Measurements from ENCODE around the gene ABCG1.

The ABCG1 gene

DNA sequence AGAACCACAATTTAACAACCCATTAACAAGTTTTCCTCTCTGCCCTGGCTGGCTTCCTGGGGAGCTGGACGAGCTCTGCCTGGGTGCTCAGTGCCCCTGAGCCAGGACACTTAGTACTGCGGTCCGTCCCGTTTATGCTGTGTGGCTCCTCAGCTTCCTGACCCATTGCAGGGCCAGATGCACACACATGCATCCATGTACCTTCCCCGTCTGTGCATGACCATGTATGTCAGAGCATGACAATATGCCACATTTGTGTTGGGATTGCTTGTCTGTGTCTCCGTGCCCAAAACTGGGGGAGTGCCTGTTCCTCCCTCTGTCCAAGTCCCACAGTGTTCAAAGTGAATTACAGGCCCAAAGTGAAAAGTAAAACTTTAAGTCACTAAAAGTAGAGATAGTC is 106.0 kb downstream of the ABCG1 start (continued):
- TF ChIP-seq, protein P1, sequence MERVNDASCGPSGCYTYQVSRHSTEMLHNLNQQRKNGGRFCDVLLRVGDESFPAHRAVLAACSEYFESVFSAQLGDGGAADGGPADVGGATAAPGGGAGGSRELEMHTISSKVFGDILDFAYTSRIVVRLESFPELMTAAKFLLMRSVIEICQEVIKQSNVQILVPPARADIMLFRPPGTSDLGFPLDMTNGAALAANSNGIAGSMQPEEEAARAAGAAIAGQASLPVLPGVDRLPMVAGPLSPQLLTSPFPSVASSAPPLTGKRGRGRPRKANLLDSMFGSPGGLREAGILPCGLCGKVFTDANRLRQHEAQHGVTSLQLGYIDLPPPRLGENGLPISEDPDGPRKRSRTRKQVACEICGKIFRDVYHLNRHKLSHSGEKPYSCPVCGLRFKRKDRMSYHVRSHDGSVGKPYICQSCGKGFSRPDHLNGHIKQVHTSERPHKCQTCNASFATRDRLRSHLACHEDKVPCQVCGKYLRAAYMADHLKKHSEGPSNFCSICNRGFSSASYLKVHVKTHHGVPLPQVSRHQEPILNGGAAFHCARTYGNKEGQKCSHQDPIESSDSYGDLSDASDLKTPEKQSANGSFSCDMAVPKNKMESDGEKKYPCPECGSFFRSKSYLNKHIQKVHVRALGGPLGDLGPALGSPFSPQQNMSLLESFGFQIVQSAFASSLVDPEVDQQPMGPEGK (CRISPR knock-in tag; IDR thresholded peaks at IDR 0.05; ENCODE audit: borderline replicate concordance), result no peak
- TF ChIP-seq ARNTL (CRISPR knock-in tag; IDR thresholded peaks at IDR 0.05; ENCODE audit: borderline replicate concordance, low read depth) (no peak), GLIS3 (CRISPR knock-in tag; IDR thresholded peaks at IDR 0.05) (no peak), ZFP30 (CRISPR knock-in tag; IDR thresholded peaks at IDR 0.05) (no peak), CSDC2 (CRISPR knock-in tag; IDR thresholded peaks at IDR 0.05) (no peak), BACH2 (CRISPR knock-in tag; IDR thresholded peaks at IDR 0.05; ENCODE audit: borderline replicate concordance) (no peak), ISL1 (CRISPR knock-in tag; IDR thresholded peaks at IDR 0.05) (no peak), TCF4 (CRISPR knock-in tag; IDR thresholded peaks at IDR 0.05; ENCODE audit: borderline replicate concordance) (no peak), SNAI2 (CRISPR knock-in tag; IDR thresholded peaks at IDR 0.05) (no peak), ESRRG (CRISPR knock-in tag; IDR thresholded peaks at IDR 0.05) (no peak), OSR1 (CRISPR knock-in tag; IDR thresholded peaks at IDR 0.05) (no peak)
- TF ChIP-seq, protein P2, sequence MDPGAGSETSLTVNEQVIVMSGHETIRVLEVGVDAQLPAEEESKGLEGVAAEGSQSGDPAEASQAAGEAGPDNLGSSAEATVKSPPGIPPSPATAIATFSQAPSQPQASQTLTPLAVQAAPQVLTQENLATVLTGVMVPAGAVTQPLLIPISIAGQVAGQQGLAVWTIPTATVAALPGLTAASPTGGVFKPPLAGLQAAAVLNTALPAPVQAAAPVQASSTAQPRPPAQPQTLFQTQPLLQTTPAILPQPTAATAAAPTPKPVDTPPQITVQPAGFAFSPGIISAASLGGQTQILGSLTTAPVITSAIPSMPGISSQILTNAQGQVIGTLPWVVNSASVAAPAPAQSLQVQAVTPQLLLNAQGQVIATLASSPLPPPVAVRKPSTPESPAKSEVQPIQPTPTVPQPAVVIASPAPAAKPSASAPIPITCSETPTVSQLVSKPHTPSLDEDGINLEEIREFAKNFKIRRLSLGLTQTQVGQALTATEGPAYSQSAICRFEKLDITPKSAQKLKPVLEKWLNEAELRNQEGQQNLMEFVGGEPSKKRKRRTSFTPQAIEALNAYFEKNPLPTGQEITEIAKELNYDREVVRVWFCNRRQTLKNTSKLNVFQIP (CRISPR knock-in tag; IDR thresholded peaks at IDR 0.05; ENCODE audit: borderline replicate concordance, low read depth), result no peak

DNA sequence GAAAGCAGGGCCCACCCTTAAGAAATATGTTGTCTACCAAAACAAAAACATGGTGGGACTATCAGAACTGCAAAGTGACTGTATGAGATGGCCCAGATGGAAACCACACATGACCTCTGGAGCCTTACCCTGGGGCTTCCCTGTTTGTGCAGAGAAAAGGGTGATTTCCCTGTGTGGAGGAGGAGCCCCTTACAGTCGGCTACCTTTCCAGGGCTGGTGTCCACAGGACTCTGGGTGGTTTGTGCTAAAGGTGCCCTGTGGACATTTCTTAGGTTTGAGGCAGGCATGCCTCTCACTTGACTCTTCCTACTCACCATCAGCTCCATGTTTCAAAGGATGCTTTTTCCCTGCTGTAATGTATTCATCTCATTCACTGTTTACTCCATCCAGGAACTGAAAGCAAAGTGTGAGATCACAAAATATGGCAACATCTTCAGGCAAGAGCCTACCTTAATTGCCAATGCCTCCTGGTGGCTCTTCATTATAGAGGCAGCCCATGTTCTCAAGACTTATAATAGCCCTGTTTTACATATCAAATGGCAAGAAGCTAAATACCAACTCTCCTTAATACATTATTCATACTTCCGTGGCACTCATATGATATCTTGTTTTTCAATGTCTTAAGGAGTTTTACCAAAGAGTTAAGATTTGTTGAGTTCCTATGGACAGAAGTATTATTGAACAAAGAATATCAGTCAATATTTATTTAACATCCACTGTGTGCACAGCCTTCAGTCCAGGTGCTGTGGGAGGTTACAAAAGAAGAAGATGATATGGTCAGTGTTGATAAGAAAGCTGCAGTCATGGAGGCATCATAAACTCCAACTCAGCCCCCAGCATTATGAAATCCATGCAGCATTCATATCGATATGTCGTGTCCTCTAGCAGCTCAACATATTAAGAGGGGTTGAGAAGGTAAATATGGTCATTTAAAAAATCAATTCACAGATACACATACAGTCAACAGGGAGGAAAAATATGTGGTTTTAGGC is 111.7 kb downstream of the ABCG1 start:
- no peak for ATAC-seq
- TF ChIP-seq ZFP3 (CRISPR knock-in tag; IDR thresholded peaks at IDR 0.05) (no peak), BACH2 (CRISPR knock-in tag; IDR thresholded peaks at IDR 0.05; ENCODE audit: borderline replicate concordance) (no peak), CREB5 (CRISPR knock-in tag; IDR thresholded peaks at IDR 0.05; ENCODE audit: low read depth) (no peak), CSDC2 (CRISPR knock-in tag; IDR thresholded peaks at IDR 0.05) (no peak), ESRRG (CRISPR knock-in tag; IDR thresholded peaks at IDR 0.05) (no peak), ZFP30 (CRISPR knock-in tag; IDR thresholded peaks at IDR 0.05) (no peak), TOX (CRISPR knock-in tag; IDR thresholded peaks at IDR 0.05; ENCODE audit: borderline replicate concordance) (no peak), ZC3H10 (CRISPR knock-in tag; IDR thresholded peaks at IDR 0.05) (no peak), ISL1 (CRISPR knock-in tag; IDR thresholded peaks at IDR 0.05) (no peak), ZNF8 (CRISPR knock-in tag; IDR thresholded peaks at IDR 0.05) (no peak), ZNF565 (CRISPR knock-in tag; conservative IDR thresholded peaks at IDR 0.05; ENCODE audit: low read depth) (no peak), RARB (CRISPR knock-in tag; IDR thresholded peaks at IDR 0.05) (no peak), TCF4 (CRISPR knock-in tag; IDR thresholded peaks at IDR 0.05; ENCODE audit: borderline replicate concordance) (no peak)
- TF ChIP-seq, protein P3, sequence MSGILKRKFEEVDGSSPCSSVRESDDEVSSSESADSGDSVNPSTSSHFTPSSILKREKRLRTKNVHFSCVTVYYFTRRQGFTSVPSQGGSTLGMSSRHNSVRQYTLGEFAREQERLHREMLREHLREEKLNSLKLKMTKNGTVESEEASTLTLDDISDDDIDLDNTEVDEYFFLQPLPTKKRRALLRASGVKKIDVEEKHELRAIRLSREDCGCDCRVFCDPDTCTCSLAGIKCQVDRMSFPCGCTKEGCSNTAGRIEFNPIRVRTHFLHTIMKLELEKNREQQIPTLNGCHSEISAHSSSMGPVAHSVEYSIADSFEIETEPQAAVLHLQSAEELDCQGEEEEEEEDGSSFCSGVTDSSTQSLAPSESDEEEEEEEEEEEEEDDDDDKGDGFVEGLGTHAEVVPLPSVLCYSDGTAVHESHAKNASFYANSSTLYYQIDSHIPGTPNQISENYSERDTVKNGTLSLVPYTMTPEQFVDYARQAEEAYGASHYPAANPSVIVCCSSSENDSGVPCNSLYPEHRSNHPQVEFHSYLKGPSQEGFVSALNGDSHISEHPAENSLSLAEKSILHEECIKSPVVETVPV (CRISPR knock-in tag; IDR thresholded peaks at IDR 0.05), result no peak
- TF ChIP-seq, protein P1 (CRISPR knock-in tag; IDR thresholded peaks at IDR 0.05; ENCODE audit: borderline replicate concordance), result no peak
- TF ChIP-seq, protein P4, sequence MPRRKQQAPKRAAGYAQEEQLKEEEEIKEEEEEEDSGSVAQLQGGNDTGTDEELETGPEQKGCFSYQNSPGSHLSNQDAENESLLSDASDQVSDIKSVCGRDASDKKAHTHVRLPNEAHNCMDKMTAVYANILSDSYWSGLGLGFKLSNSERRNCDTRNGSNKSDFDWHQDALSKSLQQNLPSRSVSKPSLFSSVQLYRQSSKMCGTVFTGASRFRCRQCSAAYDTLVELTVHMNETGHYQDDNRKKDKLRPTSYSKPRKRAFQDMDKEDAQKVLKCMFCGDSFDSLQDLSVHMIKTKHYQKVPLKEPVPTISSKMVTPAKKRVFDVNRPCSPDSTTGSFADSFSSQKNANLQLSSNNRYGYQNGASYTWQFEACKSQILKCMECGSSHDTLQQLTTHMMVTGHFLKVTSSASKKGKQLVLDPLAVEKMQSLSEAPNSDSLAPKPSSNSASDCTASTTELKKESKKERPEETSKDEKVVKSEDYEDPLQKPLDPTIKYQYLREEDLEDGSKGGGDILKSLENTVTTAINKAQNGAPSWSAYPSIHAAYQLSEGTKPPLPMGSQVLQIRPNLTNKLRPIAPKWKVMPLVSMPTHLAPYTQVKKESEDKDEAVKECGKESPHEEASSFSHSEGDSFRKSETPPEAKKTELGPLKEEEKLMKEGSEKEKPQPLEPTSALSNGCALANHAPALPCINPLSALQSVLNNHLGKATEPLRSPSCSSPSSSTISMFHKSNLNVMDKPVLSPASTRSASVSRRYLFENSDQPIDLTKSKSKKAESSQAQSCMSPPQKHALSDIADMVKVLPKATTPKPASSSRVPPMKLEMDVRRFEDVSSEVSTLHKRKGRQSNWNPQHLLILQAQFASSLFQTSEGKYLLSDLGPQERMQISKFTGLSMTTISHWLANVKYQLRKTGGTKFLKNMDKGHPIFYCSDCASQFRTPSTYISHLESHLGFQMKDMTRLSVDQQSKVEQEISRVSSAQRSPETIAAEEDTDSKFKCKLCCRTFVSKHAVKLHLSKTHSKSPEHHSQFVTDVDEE (CRISPR knock-in tag; IDR thresholded peaks at IDR 0.05), result no peak

All from SK-N-SH treated with all-trans-retinoic acid at 6 μM for 48 hours (cell line).